Skeletal muscle cell (primary cell): Measurements from ENCODE around the gene HYOU1.
"Not testable (repeated sequence)": the region's sequence is repeated elsewhere in the genome, so short reads cannot be mapped to it uniquely, and the experiment has no call there.

ENCODE experiments used
- DNase-seq: peaks from one replicate; pipeline ENCODE4 v3.0.0-alpha.2; 2010; ENCODE audit warnings: low read depth
- H3K4me3 ChIP-seq: 2 replicates; pipeline ENCODE4 v1.5.1; 2011; ENCODE audit warnings: low read depth, mild to moderate bottlenecking, control low read depth, low read length, moderate library complexity

Gene HYOU1

DNA sequence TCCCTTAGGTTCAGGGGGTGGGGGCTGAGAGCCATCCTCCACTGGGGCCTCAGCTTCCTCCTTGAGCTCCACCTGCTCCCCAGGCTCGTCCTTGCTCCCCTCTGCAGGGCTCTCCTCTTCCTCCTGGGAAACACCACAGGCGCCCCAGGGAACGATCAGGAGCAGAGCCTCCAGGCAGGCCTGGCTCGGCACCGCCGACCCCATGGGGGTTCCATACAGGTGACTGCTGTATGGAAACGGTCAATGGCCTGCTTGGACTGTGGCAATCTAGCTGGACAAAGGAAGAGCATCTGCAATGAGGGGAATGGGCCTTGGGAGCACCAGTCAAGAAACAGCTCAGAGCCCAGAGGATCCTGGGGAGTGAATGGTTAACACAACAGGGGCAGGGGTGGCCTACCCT lies 7.9 kb downstream of the HYOU1 start:
- no peak for DNase-seq
- no peak overlapping the region for H3K4me3 ChIP-seq

- no peak for DNase-seq
- no peak overlapping the region for H3K4me3 ChIP-seq
Measured at GRCh38 chr11:119048644-119049043, 8.4 kb downstream of the HYOU1 start.

- no peak for DNase-seq
- no peak overlapping the region for H3K4me3 ChIP-seq
Measured at GRCh38 chr11:119047205-119047604, 9.8 kb downstream of the HYOU1 start.

DNA sequence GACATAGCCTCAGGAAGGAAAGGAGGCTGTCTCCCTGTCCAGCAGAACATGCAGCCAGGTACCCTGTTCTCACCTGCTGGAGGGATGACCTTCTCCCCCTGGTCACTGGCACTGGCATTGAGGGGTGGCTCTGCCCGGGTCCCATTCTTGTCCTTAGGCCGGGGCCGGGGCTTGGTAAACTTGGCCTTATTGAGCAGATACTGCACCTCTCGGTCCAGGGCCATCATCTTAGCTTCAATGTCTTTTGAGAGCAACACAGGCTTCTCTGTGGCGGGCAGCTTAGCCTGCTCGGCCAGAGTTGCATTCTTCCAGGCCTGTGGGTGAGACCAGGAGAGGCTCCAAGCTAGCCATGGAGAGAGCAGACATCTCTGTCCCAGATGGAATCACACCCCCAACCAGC lies 10.5 kb downstream of the HYOU1 start:
- no peak for DNase-seq
- no peak overlapping the region for H3K4me3 ChIP-seq

GRCh38 chr11:119044708-119045107 lies 12.3 kb downstream of the HYOU1 start:
- no peak overlapping the region for H3K4me3 ChIP-seq

DNA sequence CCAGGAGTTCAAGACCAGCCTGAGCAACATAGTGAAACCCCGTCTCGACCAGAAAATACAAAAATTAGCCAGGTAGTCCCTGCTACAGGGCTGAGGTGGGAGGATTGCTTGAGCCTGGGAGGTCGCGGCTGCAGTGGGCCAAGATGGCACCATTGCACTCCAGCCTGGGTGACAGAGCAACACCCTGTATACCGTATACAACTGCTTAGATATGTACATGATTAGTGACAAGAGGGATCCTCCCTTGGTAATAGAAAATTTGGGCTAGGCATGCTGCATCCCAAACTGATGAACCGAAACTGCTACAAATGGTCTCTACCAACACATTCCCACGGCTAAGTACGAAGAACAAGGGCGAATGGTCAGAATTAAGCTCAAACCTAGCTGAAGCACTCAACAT lies 14.1 kb downstream of the HYOU1 start:
- DNase-seq = no peak
- H3K4me3 ChIP-seq = no peak overlapping the region

More at GRCh38 chr11:119044708-119045107, 12.3 kb downstream of the HYOU1 start:
- DNase-seq = no peak

DNA sequence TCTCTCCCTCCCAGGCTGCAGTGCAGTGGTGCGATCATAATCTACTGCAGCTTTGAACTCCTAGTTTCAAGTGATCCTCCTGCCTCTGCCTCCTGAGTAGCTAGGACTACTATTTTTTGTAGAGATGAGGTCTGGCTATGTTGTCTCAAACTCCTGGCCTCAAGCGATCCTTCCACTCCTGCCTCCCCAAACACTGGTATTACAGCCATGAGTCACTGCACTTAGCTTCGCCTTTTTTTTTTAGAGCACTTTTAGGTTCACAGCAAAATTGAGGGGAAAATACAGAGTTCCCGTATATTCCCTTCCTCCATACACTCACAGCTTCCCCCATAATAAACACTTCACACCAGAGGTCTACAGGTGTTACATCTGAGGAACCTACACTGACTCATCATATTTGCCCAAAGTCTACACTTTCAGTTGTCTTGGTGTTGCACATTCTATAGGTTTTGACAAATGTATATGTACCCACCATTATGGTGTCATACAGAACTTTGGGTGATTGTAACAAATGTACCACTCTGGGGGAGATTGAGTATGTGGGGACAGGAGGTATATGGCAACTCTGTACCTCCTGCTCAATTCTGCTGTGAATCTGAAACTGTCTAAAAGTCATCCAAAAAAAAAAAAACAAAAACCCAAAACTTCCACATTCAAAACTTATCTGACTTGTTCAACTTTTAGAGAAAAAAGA lies 15.0 kb downstream of the HYOU1 start:
- H3K4me3 ChIP-seq = no peak overlapping the region
- no peak for DNase-seq

GRCh38 chr11:119039471-119039870 lies 17.5 kb downstream of the HYOU1 start:
- not testable (repeated sequence) for DNase-seq, H3K4me3 ChIP-seq

DNA sequence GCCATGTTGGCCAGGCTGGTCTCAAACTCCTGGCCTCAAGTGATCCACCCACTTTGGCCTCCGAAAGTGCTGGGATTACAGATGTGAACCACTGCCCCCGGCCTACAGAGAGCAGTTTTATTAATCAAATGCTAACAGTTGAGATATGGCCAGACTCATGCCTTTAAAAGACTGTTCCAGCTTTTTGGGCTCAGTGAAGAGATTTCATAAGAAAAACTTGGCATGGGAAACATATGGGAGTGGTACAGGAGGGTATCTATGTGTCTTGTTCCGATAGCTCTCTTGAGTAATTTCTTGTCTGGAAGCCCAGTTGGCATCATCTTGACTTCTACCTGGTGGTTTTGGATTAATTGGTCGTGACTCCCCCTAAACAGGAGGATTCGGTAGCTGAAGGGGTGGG lies 18.1 kb downstream of the HYOU1 start:
- H3K4me3 ChIP-seq = no peak overlapping the region
- DNase-seq = no peak

GRCh38 chr11:119034813-119035212 lies 22.2 kb downstream of the HYOU1 start:
- no peak overlapping the region for H3K4me3 ChIP-seq
- DNase-seq = no peak

GRCh38 chr11:119033421-119033820 lies 23.6 kb downstream of the HYOU1 start:
- H3K4me3 ChIP-seq, DNase-seq: not testable (repeated sequence)

GRCh38 chr11:119031912-119032280 lies 25.1 kb downstream of the HYOU1 start:
- no peak for DNase-seq
- H3K4me3 ChIP-seq = no peak overlapping the region

GRCh38 chr11:119030329-119031047 lies 26.5 kb downstream of the HYOU1 start, which contains the start of gene SLC37A4:
SLC37A4 (minus strand) TSS chr11:119030877.
- peak; percentile 92 for DNase-seq
- peak within 1 kb of the TSS; percentile 89 for H3K4me3 ChIP-seq

DNA sequence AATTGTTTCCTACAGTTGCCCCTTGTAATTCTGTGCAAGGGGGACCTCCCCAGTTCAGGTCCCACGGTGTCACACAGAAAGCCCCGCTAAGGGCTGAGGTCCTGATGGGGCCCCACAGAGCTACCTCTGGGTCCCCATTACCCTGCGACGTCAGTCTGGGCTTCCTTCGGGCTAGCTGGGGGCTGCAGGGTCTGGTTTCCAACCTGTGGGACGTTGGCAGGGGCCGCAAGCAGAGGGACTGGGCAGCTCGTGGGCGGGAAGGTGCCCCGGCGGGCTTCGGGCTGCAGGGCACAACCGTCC lies 27.0 kb downstream of the HYOU1 start:
- peak overlapping the region; percentile 89 for H3K4me3 ChIP-seq
- DNase-seq = no peak

GRCh38 chr11:119029340-119030028 lies 27.5 kb downstream of the HYOU1 start:
- peak overlapping the region; percentile 89 for H3K4me3 ChIP-seq
- DNase-seq = no peak

GRCh38 chr11:119029069-119029339 lies 28.0 kb downstream of the HYOU1 start:
- no peak for DNase-seq
- H3K4me3 ChIP-seq = no peak overlapping the region

- H3K4me3 ChIP-seq = no peak overlapping the region
- no peak for DNase-seq
Measured at GRCh38 chr11:119028346-119029068, 28.5 kb downstream of the HYOU1 start.

DNA sequence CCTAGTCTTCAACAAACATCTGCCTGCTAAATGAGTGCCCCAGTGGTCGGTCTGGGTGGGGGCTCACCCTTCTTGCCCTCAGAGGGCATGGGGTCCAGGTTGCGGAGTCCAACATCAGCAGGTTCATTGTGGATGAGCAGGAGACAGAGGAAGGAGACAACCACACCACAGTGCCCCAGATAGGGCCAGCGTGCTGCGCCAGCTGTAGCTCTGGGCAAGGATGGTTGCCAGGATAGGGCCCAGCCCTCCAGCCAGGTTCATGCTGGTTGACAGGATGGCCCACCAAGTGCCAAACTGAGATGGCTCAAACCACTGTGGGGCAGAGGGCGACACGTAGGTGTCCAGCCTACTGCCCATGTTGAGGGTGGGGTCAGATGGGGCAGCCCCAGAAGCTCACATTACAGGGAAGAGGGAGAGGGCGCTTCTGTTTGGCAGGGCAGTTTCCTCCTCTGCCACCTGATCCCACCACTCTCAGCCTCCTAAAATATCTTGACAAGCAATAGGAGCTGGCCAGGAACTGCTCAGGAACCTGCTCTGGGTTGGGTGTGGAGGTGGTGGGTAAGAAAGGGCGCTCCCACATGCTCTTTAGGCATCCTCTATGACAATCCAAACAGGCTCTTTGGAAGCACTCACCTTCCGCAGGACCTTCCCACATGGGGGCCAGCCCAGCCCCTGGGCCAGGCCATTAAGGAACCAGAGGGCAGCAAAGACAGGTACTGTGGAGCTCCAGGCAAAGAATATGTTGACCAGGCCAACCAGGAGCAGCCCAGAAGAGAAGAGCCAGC lies 29.3 kb downstream of the HYOU1 start:
- DNase-seq = no peak
- no peak overlapping the region for H3K4me3 ChIP-seq

- no peak overlapping the region for H3K4me3 ChIP-seq
- DNase-seq = no peak
Measured at GRCh38 chr11:119026970-119027369, 30.0 kb downstream of the HYOU1 start.
